ENCODE data around the gene ACKR2.

The ACKR2 gene

GRCh38 chr3:42795621-42796181 lies 13.5 kb upstream of the ACKR2 start:
- intact Hi-C loops (cut with DNase I; ENCODE audit: low total_unique reads), result no loop called here
- no peak overlapping the region for H3K4me3 ChIP-seq
- peaks cover 0 to 6% (median 2%) of the 10 kb centered on the region in 4 donors for H3K4me1 ChIP-seq
- TF ChIP-seq CTCF (IDR thresholded peaks at IDR 0.05), result no peak
- peaks cover 22 to 27% (median 24%) of the 10 kb centered on the region in 3 donors for H3K36me3 ChIP-seq
- DNase-seq, result no peak
- H3K27ac ChIP-seq, result no peak overlapping the region
- H3K9me3 ChIP-seq, result no peaks in the 10 kb centered on the region
- no peaks in the 10 kb centered on the region for H3K27me3 ChIP-seq

GRCh38 chr3:42796332-42796885 lies 12.8 kb upstream of the ACKR2 start:
- H3K36me3 ChIP-seq, result peaks cover 19 to 26% (median 23%) of the 10 kb centered on the region in 3 donors
- H3K27me3 ChIP-seq, result no peaks in the 10 kb centered on the region
- H3K9me3 ChIP-seq, result no peaks in the 10 kb centered on the region
- TF ChIP-seq CTCF (IDR thresholded peaks at IDR 0.05), result no peak
- no peak overlapping the region for H3K27ac ChIP-seq
- H3K4me1 ChIP-seq, result peaks cover 0 to 12% (median 5%) of the 10 kb centered on the region in 4 donors
- no peak overlapping the region for H3K4me3 ChIP-seq
- intact Hi-C loops (cut with DNase I; ENCODE audit: low total_unique reads), result no loop called here
- no peak for DNase-seq

GRCh38 chr3:42799376-42799775 lies 9.9 kb upstream of the ACKR2 start:
- no peaks in the 10 kb centered on the region for H3K27me3 ChIP-seq
- no peak for TF ChIP-seq CTCF (IDR thresholded peaks at IDR 0.05)

GRCh38 chr3:42800251-42800650 lies 9.0 kb upstream of the ACKR2 start:
- H3K27ac ChIP-seq, result no peak overlapping the region
- no peak overlapping the region for H3K4me3 ChIP-seq
- no peaks in the 10 kb centered on the region for H3K9me3 ChIP-seq
- H3K27me3 ChIP-seq, result no peaks in the 10 kb centered on the region
- H3K36me3 ChIP-seq, result no peaks in the 10 kb centered on the region
- intact Hi-C loops (cut with DNase I; ENCODE audit: low total_unique reads), result no loop called here
- DNase-seq, result no peak
- peaks cover 0 to 37% (median 22%) of the 10 kb centered on the region in 4 donors for H3K4me1 ChIP-seq
- no peak for TF ChIP-seq CTCF (IDR thresholded peaks at IDR 0.05)

More at GRCh38 chr3:42799376-42799775, 9.9 kb upstream of the ACKR2 start:
- no peak for DNase-seq
- H3K4me3 ChIP-seq, result no peak overlapping the region
- no peaks in the 10 kb centered on the region for H3K36me3 ChIP-seq
- intact Hi-C loops (cut with DNase I; ENCODE audit: low total_unique reads), result no loop called here
- peaks cover 0 to 32% (median 20%) of the 10 kb centered on the region in 4 donors for H3K4me1 ChIP-seq
- no peaks in the 10 kb centered on the region for H3K9me3 ChIP-seq
- H3K27ac ChIP-seq, result no peak overlapping the region

- H3K4me3 ChIP-seq, result no peak overlapping the region
- no peak overlapping the region for H3K27ac ChIP-seq
Observed at GRCh38 chr3:42801048-42801620, 8.1 kb upstream of the ACKR2 start.

More at GRCh38 chr3:42801048-42801620, 8.1 kb upstream of the ACKR2 start:
- no peak for TF ChIP-seq CTCF (IDR thresholded peaks at IDR 0.05)
- H3K27me3 ChIP-seq, result no peaks in the 10 kb centered on the region
- H3K4me1 ChIP-seq, result peaks cover 0 to 39% (median 22%) of the 10 kb centered on the region in 4 donors
- DNase-seq, result no peak
- H3K36me3 ChIP-seq, result no peaks in the 10 kb centered on the region
- no peaks in the 10 kb centered on the region for H3K9me3 ChIP-seq
- intact Hi-C loops (cut with DNase I; ENCODE audit: low total_unique reads), result no loop called here

Data from tibial artery (tissue), 4 donors.